NCI-H2227 (cell line): ENCODE results near the gene DOCK2.

Experiments used
- DNase-seq: peaks from one replicate; lab custom pipeline; 2025; ENCODE audit not compliant: unreplicated experiment; lab: John Stamatoyannopoulos, UW

Gene DOCK2

GRCh38 chr5:169856571-169856970 is 219.5 kb downstream of the DOCK2 start:
- no peak for DNase-seq

GRCh38 chr5:169860585-169860984 is 223.5 kb downstream of the DOCK2 start:
- no peak for DNase-seq

GRCh38 chr5:169861433-169861832 is 224.4 kb downstream of the DOCK2 start:
- DNase-seq = no peak

GRCh38 chr5:169861934-169862333 is 224.9 kb downstream of the DOCK2 start:
- DNase-seq = no peak

- DNase-seq = no peak
Observed at GRCh38 chr5:169862391-169862811, 225.3 kb downstream of the DOCK2 start.

- no peak for DNase-seq
Observed at GRCh38 chr5:169864483-169864882, 227.4 kb downstream of the DOCK2 start.

GRCh38 chr5:169867347-169867746 is 230.3 kb downstream of the DOCK2 start:
- no peak for DNase-seq

- peak; percentile 73 for DNase-seq
Observed at GRCh38 chr5:169869066-169869465, 232.0 kb downstream of the DOCK2 start.

GRCh38 chr5:169870211-169870610 is 233.1 kb downstream of the DOCK2 start:
- DNase-seq = no peak

GRCh38 chr5:169871826-169872490 is 234.9 kb downstream of the DOCK2 start:
- no peak for DNase-seq

GRCh38 chr5:169873642-169874041 is 236.6 kb downstream of the DOCK2 start:
- DNase-seq = peak; percentile 13

GRCh38 chr5:169874621-169875020 is 237.5 kb downstream of the DOCK2 start:
- DNase-seq = no peak

- DNase-seq = no peak
Observed at GRCh38 chr5:169875091-169875728, 238.1 kb downstream of the DOCK2 start.

GRCh38 chr5:169875731-169876130 is 238.7 kb downstream of the DOCK2 start:
- no peak for DNase-seq

- DNase-seq = no peak
Observed at GRCh38 chr5:169876386-169876785, 239.3 kb downstream of the DOCK2 start.

GRCh38 chr5:169880012-169880663 is 243.1 kb downstream of the DOCK2 start:
- DNase-seq = no peak

- DNase-seq = no peak
Observed at GRCh38 chr5:169880785-169881184, 243.7 kb downstream of the DOCK2 start.

- no peak for DNase-seq
Observed at GRCh38 chr5:169881702-169882303, 244.7 kb downstream of the DOCK2 start.

GRCh38 chr5:169886033-169886432 is 249.0 kb downstream of the DOCK2 start:
- DNase-seq = no peak

- no peak for DNase-seq
Observed at GRCh38 chr5:169886677-169887076, 249.6 kb downstream of the DOCK2 start.

GRCh38 chr5:169889572-169889971 is 252.5 kb downstream of the DOCK2 start:
- DNase-seq = no peak

GRCh38 chr5:169893010-169893409 is 255.9 kb downstream of the DOCK2 start:
- DNase-seq = no peak
